GM12878 (cell line): Measurements from ENCODE around the gene ZBTB21. TPM values are rescaled to one million over a fixed set of nuclear protein-coding genes. Genes with fewer than 3 reads are reported as not detected.
A peak's percentile ranks its signal among the peaks of the same experiment; 100 is the strongest.

ENCODE experiments used
- BCL11A ChIP-seq: IDR thresholded peaks from 2 replicates; pipeline ENCODE4 v1.6.1; 2011; ENCODE audit warnings: low read depth, low read length
- BHLHE40 ChIP-seq, 2 experiments: fragments of 450-650 bp in 1 of 2; IDR thresholded peaks; 2 replicates each; pipeline ENCODE4 v1.6.1; 2011 to 2017; ENCODE audit warnings: low read depth in 2 of 2, borderline replicate concordance in 1 of 2, improper control_type of control experiment in 1 of 2, low read length in 1 of 2, mild to moderate bottlenecking in 1 of 2
- BRCA1 ChIP-seq: IDR thresholded peaks from 2 replicates; pipeline ENCODE4 v1.6.1; 2011; ENCODE audit warnings: low read depth, low read length, improper control_type of control experiment
- CEBPB ChIP-seq, 2 experiments: fragments of 150-350 bp in 1 of 2; IDR thresholded peaks; 2 replicates each; pipeline ENCODE4 v1.6.1; 2012 to 2014; ENCODE audit warnings: low read depth in 2 of 2, low read length in 2 of 2, borderline replicate concordance in 1 of 2, inconsistent platforms in 1 of 2
- CREM ChIP-seq: IDR thresholded peaks from 2 replicates; pipeline ENCODE4 v1.6.1; 2014; ENCODE audit warnings: antibody characterized with exemption, low read depth
- IKZF1 ChIP-seq: fragments of 450-650 bp; conservative IDR thresholded peaks from 2 replicates; pipeline ENCODE4 v1.6.1; 2017; ENCODE audit warnings: antibody characterized with exemption, mild to moderate bottlenecking
- JUNB ChIP-seq: IDR thresholded peaks from 2 replicates; pipeline ENCODE4 v1.6.1; 2016; ENCODE audit warnings: antibody characterized with exemption, mild to moderate bottlenecking
- KLF5 ChIP-seq: fragments of 450-650 bp; IDR thresholded peaks from 2 replicates; pipeline ENCODE4 v1.6.1; 2014; ENCODE audit warnings: mild to moderate bottlenecking; ENCODE audit not compliant: partially characterized antibody
- MEF2A ChIP-seq: IDR thresholded peaks from 2 replicates; pipeline ENCODE4 v1.6.1; 2011; ENCODE audit warnings: low read depth, mild to moderate bottlenecking, low read length, moderate library complexity; ENCODE audit not compliant: insufficient read depth
- MEF2B ChIP-seq: fragments of 450-650 bp; IDR thresholded peaks from 2 replicates; pipeline ENCODE4 v1.6.1; 2018; ENCODE audit warnings: mild to moderate bottlenecking, moderate library complexity; ENCODE audit not compliant: partially characterized antibody, poor library complexity, severe bottlenecking
- NFXL1 ChIP-seq: fragments of 450-650 bp; IDR thresholded peaks from 2 replicates; pipeline ENCODE4 v1.6.1; 2017; ENCODE audit warnings: antibody characterized with exemption, mild to moderate bottlenecking, borderline replicate concordance
- PKNOX1 ChIP-seq: fragments of 450-650 bp; IDR thresholded peaks from 2 replicates; pipeline ENCODE4 v1.6.1; 2016; ENCODE audit warnings: mild to moderate bottlenecking
- RCOR1 ChIP-seq: conservative IDR thresholded peaks from 2 replicates; pipeline ENCODE4 v1.6.1; 2012; ENCODE audit warnings: low read depth, low read length, improper control_type of control experiment
- RELB ChIP-seq: fragments of 450-650 bp; IDR thresholded peaks from 2 replicates; pipeline ENCODE4 v1.6.1; 2017; ENCODE audit warnings: low read depth, mild to moderate bottlenecking, moderate library complexity
- SIX5 ChIP-seq: IDR thresholded peaks from 2 replicates; pipeline ENCODE4 v1.6.1; 2011; ENCODE audit warnings: mild to moderate bottlenecking, low read depth, low read length, moderate library complexity; ENCODE audit not compliant: severe bottlenecking
- SKIL ChIP-seq: fragments of 450-650 bp; IDR thresholded peaks from 2 replicates; pipeline ENCODE4 v1.6.1; 2017; ENCODE audit warnings: mild to moderate bottlenecking, low read depth, inconsistent platforms; ENCODE audit not compliant: poor library complexity, severe bottlenecking
- SMAD5 ChIP-seq: IDR thresholded peaks from 2 replicates; pipeline ENCODE4 v1.6.1; 2016; ENCODE audit warnings: antibody characterized with exemption, low read depth
- YY1 ChIP-seq: IDR thresholded peaks from 2 replicates; pipeline ENCODE4 v1.6.1; 2011; ENCODE audit warnings: low read depth, mild to moderate bottlenecking, low read length
- polyA plus RNA-seq, 11 experiments: library from polyadenylated mRNA; depleted of rRNA in 4 of 11; unstranded in 6 of 11; stranded (reverse) in 5 of 11; fragments of >200 nt; fragmentation: Nextera tagmentation in 4 of 11; fragmentation: Illumina TruSeq in 1 of 11; extraction: Ambion mirVana in 4 of 11; extraction: Trizol in 1 of 11; gene quantifications; 1 replicate in 1 of 11; 2 replicates in 10 of 11; pipeline versions ENCODE4 v1.2.1 to v1.2.3, GENCODE V29; 2011 to 2016; ENCODE audit warnings: inconsistent platforms in 2 of 11, missing spikeins in 2 of 11, low read depth in 1 of 11
- total RNA-seq, 4 experiments: library from RNA; depleted of rRNA in 3 of 4; stranded (reverse); fragments of >200 nt in 3 of 4; fragmentation: Illumina TruSeq in 1 of 4; extraction: Trizol in 1 of 4; gene quantifications; 2 replicates each; pipeline versions ENCODE4 v1.2.1 to v1.2.3, GENCODE V29; 2013 to 2021
- TF ChIP-seq, protein P1 (sequence below): fragments of 450-650 bp; formaldehyde crosslinking; IDR thresholded peaks from 2 replicates; pipeline ENCODE4 v1.4.0; 2020; ENCODE audit warnings: mild to moderate bottlenecking, moderate library complexity
- TF ChIP-seq, protein P2 (sequence below), 3 experiments: IDR thresholded peaks in 2 of 3; conservative IDR thresholded peaks in 1 of 3; 2 replicates each; pipeline ENCODE4 v1.5.1; 2011; ENCODE audit warnings: low read depth in 3 of 3, low read length in 3 of 3, mild to moderate bottlenecking in 3 of 3, control low read depth in 2 of 3, moderate library complexity in 2 of 3, inconsistent platforms in 1 of 3, mixed read lengths in 1 of 3; ENCODE audit not compliant: control insufficient read depth in 2 of 3, insufficient read depth in 1 of 3; ENCODE audit errors: extremely low read depth in 1 of 3

The ZBTB21 gene
- total and polyA plus RNA-seq, 10 of the 15 experiments (the other 5 are each of a cell fraction or from before 2014, with no cell fraction given): 1.8 to 21.6 (median 10.6) TPM

DNA sequence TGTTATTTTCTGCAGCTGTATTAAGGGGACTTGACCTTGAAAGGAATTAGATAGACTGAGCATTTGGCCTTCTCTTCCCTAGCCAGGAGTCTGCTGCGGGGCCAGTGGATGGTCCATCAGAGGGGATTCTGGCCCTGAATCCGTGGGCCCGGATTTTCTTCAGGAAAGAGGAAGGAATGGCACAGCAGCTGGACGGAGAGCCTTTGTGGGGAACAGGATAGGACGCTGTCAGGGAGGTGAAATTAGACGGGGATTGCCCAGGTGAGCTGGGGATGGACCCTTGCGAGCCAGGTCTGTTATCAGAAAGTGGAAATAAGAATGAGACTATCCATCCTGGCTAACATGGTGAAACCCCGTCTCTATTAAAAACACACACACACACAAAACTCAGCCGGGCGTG lies 54.6 kb downstream of the ZBTB21 start (continued):
- TF ChIP-seq PKNOX1 (no peak), SIX5 (no peak), BCL11A (no peak), MEF2B (no peak), KLF5 (no peak), NFXL1 (no peak), BRCA1 (no peak), IKZF1 (peak; percentile 44; the same call in 1 of the 2 replicates), SKIL (no peak), RELB (0 out of 2 replicates have a peak, but pooled peaks have one; percentile 38), CREM (0 out of 2 replicates have a peak, but pooled peaks have one; percentile 15), RCOR1 (no peak), YY1 (0 out of 2 replicates have a peak, but pooled peaks have one; percentile 47), SMAD5 (no peak), CEBPB (IDR thresholded peaks at IDR 0.05; ENCODE audit: borderline replicate concordance in 1 of 2, low read depth in 2 of 2, low read length in 2 of 2) (no peak), BHLHE40 (IDR thresholded peaks at IDR 0.05; ENCODE audit: borderline replicate concordance in 1 of 2, low read depth in 2 of 2, low read length in 1 of 2) (no peak), JUNB (no peak), MEF2A (no peak)
- TF ChIP-seq, protein P1, sequence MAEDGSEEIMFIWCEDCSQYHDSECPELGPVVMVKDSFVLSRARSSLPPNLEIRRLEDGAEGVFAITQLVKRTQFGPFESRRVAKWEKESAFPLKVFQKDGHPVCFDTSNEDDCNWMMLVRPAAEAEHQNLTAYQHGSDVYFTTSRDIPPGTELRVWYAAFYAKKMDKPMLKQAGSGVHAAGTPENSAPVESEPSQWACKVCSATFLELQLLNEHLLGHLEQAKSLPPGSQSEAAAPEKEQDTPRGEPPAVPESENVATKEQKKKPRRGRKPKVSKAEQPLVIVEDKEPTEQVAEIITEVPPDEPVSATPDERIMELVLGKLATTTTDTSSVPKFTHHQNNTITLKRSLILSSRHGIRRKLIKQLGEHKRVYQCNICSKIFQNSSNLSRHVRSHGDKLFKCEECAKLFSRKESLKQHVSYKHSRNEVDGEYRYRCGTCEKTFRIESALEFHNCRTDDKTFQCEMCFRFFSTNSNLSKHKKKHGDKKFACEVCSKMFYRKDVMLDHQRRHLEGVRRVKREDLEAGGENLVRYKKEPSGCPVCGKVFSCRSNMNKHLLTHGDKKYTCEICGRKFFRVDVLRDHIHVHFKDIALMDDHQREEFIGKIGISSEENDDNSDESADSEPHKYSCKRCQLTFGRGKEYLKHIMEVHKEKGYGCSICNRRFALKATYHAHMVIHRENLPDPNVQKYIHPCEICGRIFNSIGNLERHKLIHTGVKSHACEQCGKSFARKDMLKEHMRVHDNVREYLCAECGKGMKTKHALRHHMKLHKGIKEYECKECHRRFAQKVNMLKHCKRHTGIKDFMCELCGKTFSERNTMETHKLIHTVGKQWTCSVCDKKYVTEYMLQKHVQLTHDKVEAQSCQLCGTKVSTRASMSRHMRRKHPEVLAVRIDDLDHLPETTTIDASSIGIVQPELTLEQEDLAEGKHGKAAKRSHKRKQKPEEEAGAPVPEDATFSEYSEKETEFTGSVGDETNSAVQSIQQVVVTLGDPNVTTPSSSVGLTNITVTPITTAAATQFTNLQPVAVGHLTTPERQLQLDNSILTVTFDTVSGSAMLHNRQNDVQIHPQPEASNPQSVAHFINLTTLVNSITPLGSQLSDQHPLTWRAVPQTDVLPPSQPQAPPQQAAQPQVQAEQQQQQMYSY (CRISPR knock-in tag): no peak
- TF ChIP-seq, protein P2, sequence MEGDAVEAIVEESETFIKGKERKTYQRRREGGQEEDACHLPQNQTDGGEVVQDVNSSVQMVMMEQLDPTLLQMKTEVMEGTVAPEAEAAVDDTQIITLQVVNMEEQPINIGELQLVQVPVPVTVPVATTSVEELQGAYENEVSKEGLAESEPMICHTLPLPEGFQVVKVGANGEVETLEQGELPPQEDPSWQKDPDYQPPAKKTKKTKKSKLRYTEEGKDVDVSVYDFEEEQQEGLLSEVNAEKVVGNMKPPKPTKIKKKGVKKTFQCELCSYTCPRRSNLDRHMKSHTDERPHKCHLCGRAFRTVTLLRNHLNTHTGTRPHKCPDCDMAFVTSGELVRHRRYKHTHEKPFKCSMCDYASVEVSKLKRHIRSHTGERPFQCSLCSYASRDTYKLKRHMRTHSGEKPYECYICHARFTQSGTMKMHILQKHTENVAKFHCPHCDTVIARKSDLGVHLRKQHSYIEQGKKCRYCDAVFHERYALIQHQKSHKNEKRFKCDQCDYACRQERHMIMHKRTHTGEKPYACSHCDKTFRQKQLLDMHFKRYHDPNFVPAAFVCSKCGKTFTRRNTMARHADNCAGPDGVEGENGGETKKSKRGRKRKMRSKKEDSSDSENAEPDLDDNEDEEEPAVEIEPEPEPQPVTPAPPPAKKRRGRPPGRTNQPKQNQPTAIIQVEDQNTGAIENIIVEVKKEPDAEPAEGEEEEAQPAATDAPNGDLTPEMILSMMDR (IDR thresholded peaks at IDR 0.05 in 2 of 3, conservative IDR thresholded peaks at IDR 0.05 in 1 of 3; ENCODE audit: control insufficient read depth in 2 of 3, extremely low read depth in 1 of 3, insufficient read depth in 1 of 3, low read depth in 3 of 3, low read length in 3 of 3): no peak
